ENCODE results near the gene ETHE1. TPM values are rescaled to one million over a fixed set of nuclear protein-coding genes. Genes with fewer than 3 reads are reported as not detected.

The ETHE1 gene
- total RNA-seq, 1 donor from 2014 or later: 118 TPM

- peaks cover 42 to 79% of the 10 kb centered on the region in 2 donors for H3K36me3 ChIP-seq
- H3K4me1 ChIP-seq: no peaks in the 10 kb centered on the region
- intact Hi-C loops (cut with DNase I): no loop called here
These were observed 27.4 kb upstream of the ETHE1 start for GRCh38 chr19:43554317-43554895.

GRCh38 chr19:43553656-43554055, 26.7 kb upstream of the ETHE1 start:
- no peak overlapping the region for H3K27ac ChIP-seq
- H3K9me3 ChIP-seq: no peaks in the 10 kb centered on the region
- H3K27me3 ChIP-seq: no peaks in the 10 kb centered on the region
- H3K4me3 ChIP-seq: no peak overlapping the region
- H3K4me1 ChIP-seq: no peaks in the 10 kb centered on the region
- intact Hi-C loops (cut with DNase I): no loop called here
- H3K36me3 ChIP-seq: peaks cover 45 to 81% of the 10 kb centered on the region in 2 donors
- no peak for TF ChIP-seq CTCF (IDR thresholded peaks at IDR 0.05)
- no peak for DNase-seq (ENCODE audit: low spot score in 2 of 2)

More at GRCh38 chr19:43554317-43554895, 27.4 kb upstream of the ETHE1 start:
- H3K4me3 ChIP-seq: no peak overlapping the region
- TF ChIP-seq CTCF (IDR thresholded peaks at IDR 0.05): no peak
- no peaks in the 10 kb centered on the region for H3K9me3 ChIP-seq
- no peaks in the 10 kb centered on the region for H3K27me3 ChIP-seq
- H3K27ac ChIP-seq: no peak overlapping the region
- DNase-seq (ENCODE audit: low spot score in 2 of 2): no peak

GRCh38 chr19:43552616-43553015, 25.6 kb upstream of the ETHE1 start:
- H3K27me3 ChIP-seq: no peaks in the 10 kb centered on the region
- no peak for TF ChIP-seq CTCF (IDR thresholded peaks at IDR 0.05)
- no peak overlapping the region for H3K27ac ChIP-seq
- intact Hi-C loops (cut with DNase I): no loop called here
- H3K4me1 ChIP-seq: no peaks in the 10 kb centered on the region
- H3K4me3 ChIP-seq: no peak overlapping the region
- peaks cover 41 to 74% of the 10 kb centered on the region in 2 donors for H3K36me3 ChIP-seq
- no peaks in the 10 kb centered on the region for H3K9me3 ChIP-seq
- DNase-seq (ENCODE audit: low spot score in 2 of 2): no peak

- intact Hi-C loops (cut with DNase I): no loop called here
- Histone ChIP-seq H3K36me3 (peaks cover 41 to 69% of the 10 kb centered on the region in 2 donors), H3K27ac (no peak overlapping the region), H3K27me3 (no peaks in the 10 kb centered on the region), H3K4me3 (no peak overlapping the region), H3K4me1 (no peaks in the 10 kb centered on the region), H3K9me3 (no peaks in the 10 kb centered on the region)
- no peak for DNase-seq (ENCODE audit: low spot score in 2 of 2)
- TF ChIP-seq CTCF (IDR thresholded peaks at IDR 0.05): no peak
These were observed 25.1 kb upstream of the ETHE1 start for GRCh38 chr19:43552198-43552450.

GRCh38 chr19:43551399-43552197, 24.6 kb upstream of the ETHE1 start:
- Histone ChIP-seq H3K9me3 (no peaks in the 10 kb centered on the region), H3K36me3 (peaks cover 44 to 69% of the 10 kb centered on the region in 2 donors), H3K27ac (no peak overlapping the region), H3K27me3 (no peaks in the 10 kb centered on the region), H3K4me1 (no peaks in the 10 kb centered on the region), H3K4me3 (no peak overlapping the region)
- TF ChIP-seq CTCF (IDR thresholded peaks at IDR 0.05): no peak
- intact Hi-C loops (cut with DNase I): no loop called here
- no peak for DNase-seq (ENCODE audit: low spot score in 2 of 2)

All from ascending aorta (tissue), 2 donors.